GM18951 (cell line): ENCODE measurements around the gene PTH1R.

Experiments
- POLR2A ChIP-seq: IDR thresholded peaks from 4 replicates; pipeline ENCODE4 v1.6.1; 2011; ENCODE audit warnings: mild to moderate bottlenecking; ENCODE audit not compliant: insufficient read length, insufficient read depth; ENCODE audit errors: extremely low read depth
- in situ Hi-C: fragments of 300-500 bp; cut with MboI; formaldehyde crosslinking; loops from one replicate; pipeline ENCODE4 v1.12.0; 2022; ENCODE audit warnings: low sequenced_read_pairs, mixed read lengths, inconsistent platforms; ENCODE audit not compliant: unreplicated experiment

Gene PTH1R

DNA sequence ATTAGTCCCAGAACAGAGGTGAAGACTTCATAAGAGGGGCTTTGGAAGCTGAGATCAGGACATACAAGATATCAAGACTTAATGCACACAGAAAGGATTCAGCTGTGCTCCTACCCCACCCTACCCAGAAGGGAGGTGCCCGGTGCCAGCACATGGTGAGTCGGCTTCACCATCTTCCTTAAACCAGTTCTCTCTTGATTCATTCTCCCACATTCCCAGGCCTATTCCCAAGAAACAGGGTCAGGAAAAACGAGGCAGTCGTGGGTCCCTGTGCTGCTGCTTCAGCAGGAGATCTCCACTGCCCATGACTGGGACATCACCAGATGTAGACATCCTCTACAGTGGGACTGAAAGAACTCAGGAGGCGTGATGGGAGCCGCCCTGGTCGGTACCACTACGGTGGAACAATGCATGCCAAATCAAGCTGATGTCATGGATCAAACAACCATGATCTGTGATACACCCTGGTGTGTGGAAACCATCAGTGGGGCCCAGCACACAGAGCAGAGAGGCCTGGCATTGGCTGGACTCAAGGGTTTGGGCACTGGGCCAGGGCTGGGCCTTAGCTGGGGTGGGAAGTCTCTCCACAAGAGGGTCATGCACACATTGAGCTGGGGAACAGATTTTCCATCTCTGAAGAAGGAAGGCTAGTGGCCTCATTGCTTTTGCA lies 57.1 kb downstream of the PTH1R start:
- in situ Hi-C loops: no loop called here
- TF ChIP-seq POLR2A: no peak

DNA sequence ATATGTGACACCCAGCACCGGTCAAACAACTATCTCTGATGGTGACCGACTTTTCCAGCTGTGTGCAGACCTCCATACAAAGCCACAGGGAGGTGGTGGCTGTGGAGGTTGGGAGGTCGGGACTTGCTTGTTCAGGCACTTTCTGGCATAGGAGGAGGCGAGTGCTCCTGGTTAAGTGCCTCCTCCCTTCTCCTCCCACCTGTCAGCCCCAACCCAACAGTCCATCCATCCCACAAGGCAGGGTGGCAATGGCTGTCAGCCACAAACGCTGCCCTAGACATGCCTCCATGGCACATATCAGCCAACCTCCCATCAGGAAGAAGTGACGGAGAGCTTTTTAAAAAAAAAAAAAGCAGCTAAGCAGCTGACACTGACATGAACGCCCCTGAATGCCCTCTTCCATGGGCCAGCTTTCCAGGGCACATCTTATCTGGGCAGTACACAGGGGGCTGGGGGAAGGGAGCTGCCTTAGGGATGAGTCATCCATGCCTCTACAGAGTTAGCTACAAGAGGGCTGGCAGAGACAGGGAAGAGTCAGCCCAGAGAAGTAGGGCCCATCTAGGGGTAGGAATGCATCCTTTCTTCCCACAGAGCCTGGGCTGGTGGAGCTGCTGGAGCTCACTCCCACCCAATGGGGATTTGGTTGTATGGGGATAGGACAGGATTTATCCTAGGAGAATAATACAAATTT lies 57.8 kb downstream of the PTH1R start:
- in situ Hi-C loops: no loop called here
- no peak for TF ChIP-seq POLR2A

DNA sequence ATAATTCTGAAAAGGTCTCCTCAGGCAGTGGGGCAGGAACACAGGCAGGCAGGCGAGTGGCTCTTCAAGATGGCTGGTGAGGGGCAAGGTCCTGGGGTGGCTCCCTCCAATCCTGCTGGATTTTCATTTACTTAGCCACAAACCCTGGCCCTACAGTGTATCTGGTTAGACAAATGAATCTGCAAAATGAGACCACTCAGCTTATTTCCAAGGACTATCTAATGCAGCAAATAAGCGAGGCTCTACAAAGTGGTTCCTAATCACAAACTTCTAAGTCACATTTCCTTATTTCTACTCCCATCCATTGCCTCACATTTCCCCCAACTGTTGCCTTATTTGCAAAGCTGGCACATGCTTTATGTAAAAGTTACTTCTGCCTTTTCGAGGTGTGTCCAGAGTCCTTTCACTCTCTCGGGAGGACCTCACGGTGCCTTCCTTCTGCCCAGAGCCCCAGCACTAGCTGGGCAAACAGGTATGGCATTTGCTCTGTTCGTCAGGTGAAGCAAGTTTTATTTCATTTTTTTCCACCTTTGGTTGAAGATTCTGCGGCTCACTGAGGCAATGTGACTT lies 58.6 kb downstream of the PTH1R start:
- in situ Hi-C loops: no loop called here
- TF ChIP-seq POLR2A: no peak

DNA sequence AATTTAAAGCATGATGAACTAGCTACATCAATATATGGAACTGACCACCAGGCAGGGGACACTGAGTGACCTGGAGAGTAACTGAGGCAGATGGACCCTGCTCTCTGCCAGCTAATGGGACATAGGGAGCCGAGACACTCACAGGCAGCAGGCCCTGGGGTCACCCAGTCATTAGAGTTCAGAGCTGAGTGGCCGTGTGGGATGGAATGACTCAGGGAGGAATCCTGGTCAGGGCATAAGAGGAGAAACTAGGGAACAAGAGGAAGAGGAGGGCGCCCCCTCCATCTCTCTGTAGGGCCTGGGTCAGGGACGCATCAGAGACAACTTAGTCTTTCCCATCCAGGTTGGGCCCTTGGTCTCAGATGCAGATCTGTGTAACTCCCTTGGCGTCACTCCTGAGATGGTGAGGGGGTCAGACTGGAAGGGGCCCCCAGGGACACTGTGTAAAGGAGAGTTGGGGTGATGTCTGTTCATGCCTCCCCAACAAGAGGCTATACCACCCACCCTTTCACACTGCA lies 59.3 kb downstream of the PTH1R start:
- in situ Hi-C loops: no loop called here
- no peak for TF ChIP-seq POLR2A

DNA sequence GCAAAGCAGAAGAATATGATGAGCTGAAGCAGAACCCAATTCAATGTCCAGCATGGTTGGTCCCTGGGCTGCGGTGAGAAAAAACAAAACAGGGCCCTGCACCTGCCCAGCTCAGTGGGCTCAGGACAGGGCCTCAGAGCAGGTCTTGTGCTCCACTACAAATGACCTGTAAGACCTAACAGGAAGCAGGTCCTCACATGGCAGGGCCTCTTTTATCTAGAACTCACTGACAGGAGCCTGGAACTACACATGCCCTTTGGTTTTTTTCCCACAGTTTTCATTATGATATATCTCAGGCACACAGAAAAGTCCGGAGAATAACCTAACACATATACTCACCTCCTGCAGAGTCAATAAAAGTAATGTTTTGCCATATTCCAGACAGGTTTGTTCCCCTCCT lies 60.6 kb downstream of the PTH1R start:
- no peak for TF ChIP-seq POLR2A
- in situ Hi-C loops: no loop called here

DNA sequence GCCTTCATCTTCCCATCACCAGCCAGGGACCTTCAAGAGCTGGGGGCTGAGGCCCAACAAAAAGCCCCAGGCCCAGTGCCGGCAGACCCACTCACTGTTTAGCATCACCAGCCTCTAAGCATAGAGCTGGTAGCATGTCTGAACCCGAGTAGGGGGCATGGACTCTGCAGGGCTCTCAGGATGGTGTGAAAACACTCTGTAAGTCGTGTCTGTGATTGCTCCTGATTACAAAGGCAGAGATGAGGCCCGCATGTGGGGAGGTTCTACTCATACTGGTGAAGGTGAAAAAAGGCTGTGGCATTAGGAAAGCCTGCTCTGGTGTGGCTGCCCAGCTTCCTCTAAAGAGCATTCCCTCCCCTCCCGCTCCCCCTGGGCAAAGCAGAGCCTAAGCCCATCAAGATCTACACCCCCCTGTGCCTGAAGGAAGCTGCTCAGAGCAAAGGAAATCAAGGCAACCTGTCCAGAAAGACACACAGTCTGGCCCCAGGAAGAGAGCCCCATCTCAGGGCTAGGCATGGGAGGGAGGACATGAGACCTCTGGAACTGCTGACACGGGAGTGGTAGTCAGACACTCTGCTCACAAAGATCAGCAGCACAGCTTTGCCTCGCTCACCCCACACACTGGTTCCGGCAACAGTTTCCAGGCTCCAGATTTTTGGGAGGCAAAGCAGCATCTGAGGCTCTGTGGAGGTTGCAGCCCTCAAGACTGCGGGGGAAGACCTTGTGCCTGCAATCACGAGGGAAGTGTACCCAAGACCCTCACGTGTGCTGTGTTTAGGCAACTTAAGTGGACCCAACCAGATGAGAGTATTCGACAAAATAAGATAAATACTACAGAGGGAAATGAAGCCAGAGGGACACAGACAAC lies 62.3 kb downstream of the PTH1R start:
- no peak for TF ChIP-seq POLR2A
- in situ Hi-C loops: no loop called here

DNA sequence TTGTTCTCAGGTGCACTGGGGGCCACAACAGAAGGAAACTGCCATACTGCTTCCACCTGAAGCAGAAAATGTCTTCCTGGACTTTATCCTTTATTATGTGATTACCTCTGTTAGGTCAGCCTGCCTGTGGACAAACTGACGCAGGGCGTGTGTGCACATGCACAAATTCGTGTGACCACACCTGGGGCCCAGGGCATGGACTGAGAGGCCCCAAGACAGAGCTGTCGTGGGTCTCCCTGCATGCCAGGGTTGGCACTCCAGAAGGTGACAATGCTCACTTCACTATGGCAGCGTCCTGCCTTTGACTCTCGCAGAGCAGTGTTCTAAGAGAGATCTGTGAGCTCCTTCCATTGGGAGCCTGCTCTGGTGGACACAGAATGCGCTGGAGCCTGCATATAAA lies 64.6 kb downstream of the PTH1R start:
- TF ChIP-seq POLR2A: no peak
- in situ Hi-C loops: no loop called here

DNA sequence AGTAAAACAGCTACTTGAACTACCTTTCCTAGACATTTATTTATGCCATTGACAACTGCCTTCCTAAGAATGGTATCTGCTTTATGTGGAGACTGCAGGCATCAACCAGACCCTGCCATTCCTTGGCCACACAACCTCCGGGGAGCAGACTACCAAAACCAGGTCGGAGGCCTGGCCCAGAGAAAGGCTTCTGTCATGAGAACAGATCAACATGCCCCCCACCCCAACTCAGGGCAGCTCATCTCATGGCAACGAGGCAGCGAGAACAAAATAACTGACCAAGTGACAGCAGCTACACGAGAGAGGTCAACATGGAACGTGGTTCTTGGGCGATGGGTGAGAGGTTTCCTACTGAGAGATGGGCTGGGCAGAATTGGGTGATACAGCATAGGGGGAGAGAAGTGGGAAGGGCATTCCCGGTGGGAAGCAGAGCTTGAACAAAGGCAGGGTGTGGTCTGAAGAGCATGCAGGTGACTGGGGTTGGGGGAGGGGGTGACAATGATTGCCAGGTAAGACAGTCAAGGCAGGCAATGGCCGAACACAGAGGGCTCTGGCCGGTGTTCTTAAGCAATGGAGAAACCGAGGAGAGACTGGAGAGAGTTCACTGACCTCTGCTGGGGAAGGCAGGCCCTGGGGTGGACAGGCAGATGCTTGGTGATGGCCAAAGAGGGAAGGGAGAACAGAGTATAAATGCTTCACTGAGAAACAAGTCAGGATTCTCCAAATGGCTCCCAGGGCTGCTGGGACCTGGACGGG lies 65.1 kb downstream of the PTH1R start:
- in situ Hi-C loops: no loop called here
- no peak for TF ChIP-seq POLR2A

DNA sequence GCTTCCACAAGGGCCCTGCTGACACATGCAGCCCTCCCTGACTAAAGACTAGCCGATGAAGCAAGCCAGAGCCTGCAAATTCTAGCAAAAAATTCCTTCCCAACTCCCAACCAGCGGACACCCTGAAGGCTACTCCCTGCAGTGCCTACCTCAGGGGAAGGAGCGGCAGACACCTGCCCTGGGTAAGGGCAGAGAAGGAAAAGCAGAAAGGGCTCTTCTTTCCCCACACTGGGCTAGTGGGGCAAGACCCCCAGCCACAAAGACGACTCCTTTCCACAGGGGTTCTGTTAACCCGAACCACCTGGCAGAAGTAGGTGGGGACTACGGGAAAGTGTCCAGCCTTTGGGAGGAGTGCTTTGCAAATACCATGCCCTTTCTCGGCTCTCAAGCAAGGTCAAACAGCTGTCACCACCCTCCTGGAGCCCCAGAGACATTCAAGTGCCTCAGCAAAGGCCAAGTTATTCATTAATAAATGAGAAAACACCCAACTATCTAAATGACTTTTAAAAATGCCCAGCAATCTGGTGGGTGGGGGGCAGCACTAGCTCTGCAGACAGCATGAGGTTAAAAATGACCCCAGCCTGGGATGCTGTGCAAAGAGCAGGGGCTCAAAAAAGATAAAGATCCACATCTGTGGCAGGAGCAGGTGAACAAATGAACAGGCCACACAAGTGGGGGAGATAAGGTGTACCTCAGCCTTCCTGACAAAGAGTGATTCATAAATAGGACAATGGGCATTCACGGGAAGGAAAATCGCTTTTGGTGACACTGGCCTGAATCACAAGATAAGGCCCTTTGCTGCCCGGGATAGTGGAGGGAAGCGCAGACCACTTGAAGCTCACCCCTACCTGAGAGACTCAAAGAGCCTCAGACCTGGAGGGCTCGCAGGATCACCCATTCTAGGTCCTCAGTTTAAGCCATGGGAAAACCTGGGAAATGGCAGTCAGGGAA lies 66.0 kb downstream of the PTH1R start:
- in situ Hi-C loops: no loop called here
- peak; percentile 9 for TF ChIP-seq POLR2A

DNA sequence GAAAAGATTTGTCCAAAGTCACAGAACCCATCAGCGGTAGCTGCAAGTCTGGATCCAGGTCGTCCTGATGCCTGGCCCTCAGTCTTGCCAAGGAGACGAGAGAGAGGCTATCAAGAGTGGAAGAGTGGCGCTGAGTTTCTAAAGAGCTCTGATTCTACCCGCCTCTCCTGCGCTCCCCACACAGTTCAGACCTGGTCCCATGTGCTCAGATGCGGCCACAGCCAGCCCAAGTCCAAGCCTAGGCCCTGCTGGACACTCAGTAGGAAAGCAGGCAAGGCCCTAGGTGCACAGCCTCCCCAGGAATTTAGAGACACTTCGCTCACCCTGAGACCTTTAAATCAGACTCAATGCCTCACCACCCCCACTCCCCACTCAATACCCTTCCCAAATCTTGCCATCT lies 66.7 kb downstream of the PTH1R start:
- no peak for TF ChIP-seq POLR2A
- in situ Hi-C loops: no loop called here

DNA sequence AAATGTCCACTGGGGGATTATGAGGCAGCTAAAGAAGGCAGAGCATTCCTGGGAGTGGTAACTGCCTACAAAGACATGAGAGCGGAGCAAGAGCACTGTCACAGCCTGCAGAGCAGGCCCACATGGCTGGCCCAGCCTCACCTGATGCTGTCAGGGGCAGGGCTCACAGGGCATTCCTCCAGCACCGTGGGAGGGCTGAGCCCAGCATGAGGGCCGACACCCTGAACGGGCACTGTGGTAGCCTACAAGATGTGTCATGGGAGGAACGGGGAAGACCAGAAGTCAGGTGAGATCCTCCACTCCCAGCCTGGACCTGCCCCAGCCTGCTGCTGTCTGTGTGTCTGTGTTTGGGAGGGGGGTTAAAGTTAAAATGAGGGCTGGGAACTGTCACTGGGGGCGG lies 68.9 kb downstream of the PTH1R start:
- no peak for TF ChIP-seq POLR2A
- in situ Hi-C loops: no loop called here
